Heart right ventricle (tissue), 16 donors: ENCODE data around the gene RMND5B. TPM values are rescaled to one million over a fixed set of nuclear protein-coding genes. Genes with fewer than 3 reads are reported as not detected.

ENCODE experiments used
- ATAC-seq, 8 donors: fragments of 200-7000 bp; cut with Tn5 transposase; one replicate each; pipeline ENCODE4 v1.9.1; 2020; ENCODE audit warnings: mild to moderate bottlenecking in 8 of 8, moderate library complexity in 8 of 8, moderate number of reproducible peaks in 1 of 8
- DNase-seq, 2 donors: peaks; one replicate each; pipeline ENCODE4 v3.0.0-alpha.2; 2020
- H3K27ac ChIP-seq, 10 donors: fragments of 200-600 bp; sonication (generic) in 2 of 10; one replicate each; pipeline versions ENCODE4 v1.5.0 to v1.8.0; 2020 to 2022; ENCODE audit warnings: mild to moderate bottlenecking in 3 of 10
- H3K27me3 ChIP-seq, 7 donors: fragments of 200-600 bp; one replicate each; pipeline ENCODE4 v1.8.0; 2021 to 2022; ENCODE audit warnings: mild to moderate bottlenecking in 2 of 7
- H3K36me3 ChIP-seq, 9 donors: fragments of 200-600 bp; sonication (generic) in 1 of 9; one replicate each; pipeline versions ENCODE4 v1.5.0 to v1.8.0; 2020 to 2022; ENCODE audit warnings: mild to moderate bottlenecking in 2 of 9
- H3K4me1 ChIP-seq, 9 donors: fragments of 200-600 bp; sonication (generic) in 1 of 9; one replicate each; pipeline versions ENCODE4 v1.5.0 to v1.8.0; 2020 to 2022; ENCODE audit warnings: mild to moderate bottlenecking in 4 of 9
- H3K4me3 ChIP-seq, 10 donors: fragments of 200-600 bp; sonication (generic) in 2 of 10; one replicate each; pipeline versions ENCODE4 v1.5.0 to v1.8.0; 2020 to 2022; ENCODE audit warnings: mild to moderate bottlenecking in 7 of 10, moderate library complexity in 2 of 10
- H3K9me3 ChIP-seq, 11 donors: fragments of 200-600 bp in 10 of 11; sonication (generic) in 2 of 11; one replicate each; pipeline versions ENCODE4 v1.5.0 to v1.8.0; 2013 to 2022; ENCODE audit warnings: mild to moderate bottlenecking in 2 of 11, control low read depth in 1 of 11, moderate library complexity in 1 of 11
- WGBS, 2 donors: extraction: QIAGEN DNeasy Blood & Tissue Kit; methylation state at CpG; one replicate each; pipeline ENCODE4 v1.1.7; 2013; ENCODE audit warnings: inconsistent platforms in 1 of 2; 5-methylcytosine and 5-hydroxymethylcytosine counted together
- intact Hi-C, 10 donors: fragments of 100-400 bp; cut with DNase I; formaldehyde crosslinking; loops; one replicate each; pipeline versions ENCODE4 v1.11.1 to v1.14.2; 2022
- polyA plus RNA-seq, 2 donors: library from polyadenylated mRNA; stranded (reverse); fragments of 200-250 nt; gene quantifications; one replicate each; pipeline ENCODE4 v1.2.3, GENCODE V29; 2013
- total RNA-seq, 10 donors: library from RNA; stranded (reverse); fragmentation: NEBNext Ultra II Directional in 3 of 10; extraction: Animal tissue kit (Norgen Biotek cat#: 25700) in 3 of 10; gene quantifications; one replicate each; pipeline versions ENCODE4 v1.2.1 to v1.2.4, GENCODE V29; 2021 to 2023
- TF ChIP-seq, protein P1 (sequence below), 9 donors: fragments of 200-600 bp; sonication (generic) in 2 of 9; IDR thresholded peaks; one replicate each; pipeline versions ENCODE4 v1.5.0 to v1.8.0; 2021 to 2022; ENCODE audit warnings: antibody characterized with exemption in 9 of 9, mild to moderate bottlenecking in 5 of 9, moderate library complexity in 1 of 9
- donor health status: Arrhythmogenic right ventricular cardiomyopathy.
- donor health status: ischemic (EF 13 %, LVEDD 7.1; RV severe dilation, severe dysfunction).
- donor health status: healthy with polysubstance abuse.
- donor health status: DM: no; HTN: yes; CAD: no.
- donor health status: DM: no; HTN: no; CAD: no.
- donor health status: ischemic (EF 25% LVEDD 6.9; RV normal size, moderate dysfunction).
- donor health status: ischemic (EF 25% LVEDD 5.7; RV mildly dilated, moderate dysfunction).
- donor health status: healthy.
- donor health status: DM: yes; HTN: yes; CAD: no.
- donor health status: Ischemic cardiomyopathy.
- donor health status: ischemic (EF 35%, LVEDD 5.7; RV mildly dilated, moderate dysfunction).
- donor health status: nonischemic (EF 11% LVEDD 7.7; RV severe dilation, severe dysfunction).
- donor health status: DM: yes; HTN: yes; CAD: no.
- donor health status: PGD.
- donor health status: ischemic (EF 29% LVEDD 5.4; RV normal size, mild dysfunction).
- donor health status: nonischemic (EF 23%, LVEDD 6.1; RV moderate dilation, normal function).

RMND5B gene
- total and polyA plus RNA-seq, 12 donors, result 29.1 to 38.5 (median 32.8) TPM

DNA sequence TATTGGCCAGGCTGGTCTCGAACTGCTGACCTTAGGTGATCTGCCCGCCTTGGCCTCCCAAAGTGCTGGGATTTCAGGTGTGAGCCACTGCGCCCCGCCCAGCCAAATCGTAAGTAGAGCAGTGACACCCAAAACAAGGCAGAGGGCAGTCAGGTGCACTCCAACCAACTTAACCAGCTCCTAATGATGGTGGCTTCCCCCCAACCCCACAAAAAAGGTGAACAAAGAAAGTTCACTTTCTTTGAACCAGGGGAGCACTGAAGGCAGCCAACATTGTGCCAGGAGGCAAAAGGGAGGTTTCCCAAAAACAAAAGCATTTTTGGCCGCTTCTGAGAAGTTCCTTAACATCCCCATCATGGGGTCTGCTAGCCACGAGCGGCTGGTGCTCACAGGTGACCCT, 46.8 kb downstream of the RMND5B start:
- 83 to 85% methylated on average over 8 of the region's 8 CpGs for WGBS, 2 donors
- ATAC-seq, result no peak
- Histone ChIP-seq H3K27ac (no peak overlapping the region), H3K27me3 (peaks cover 0 to 24% (median 0%) of the 10 kb centered on the region in 7 donors), H3K4me1 (peaks cover 0 to 10% (median 0%) of the 10 kb centered on the region in 9 donors), H3K4me3 (no peak overlapping the region), H3K9me3 (peaks cover 0 to 6% (median 0%) of the 10 kb centered on the region in 11 donors), H3K36me3 (no peaks in the 10 kb centered on the region)
- intact Hi-C loops, result no loop called here
- TF ChIP-seq, protein P1, sequence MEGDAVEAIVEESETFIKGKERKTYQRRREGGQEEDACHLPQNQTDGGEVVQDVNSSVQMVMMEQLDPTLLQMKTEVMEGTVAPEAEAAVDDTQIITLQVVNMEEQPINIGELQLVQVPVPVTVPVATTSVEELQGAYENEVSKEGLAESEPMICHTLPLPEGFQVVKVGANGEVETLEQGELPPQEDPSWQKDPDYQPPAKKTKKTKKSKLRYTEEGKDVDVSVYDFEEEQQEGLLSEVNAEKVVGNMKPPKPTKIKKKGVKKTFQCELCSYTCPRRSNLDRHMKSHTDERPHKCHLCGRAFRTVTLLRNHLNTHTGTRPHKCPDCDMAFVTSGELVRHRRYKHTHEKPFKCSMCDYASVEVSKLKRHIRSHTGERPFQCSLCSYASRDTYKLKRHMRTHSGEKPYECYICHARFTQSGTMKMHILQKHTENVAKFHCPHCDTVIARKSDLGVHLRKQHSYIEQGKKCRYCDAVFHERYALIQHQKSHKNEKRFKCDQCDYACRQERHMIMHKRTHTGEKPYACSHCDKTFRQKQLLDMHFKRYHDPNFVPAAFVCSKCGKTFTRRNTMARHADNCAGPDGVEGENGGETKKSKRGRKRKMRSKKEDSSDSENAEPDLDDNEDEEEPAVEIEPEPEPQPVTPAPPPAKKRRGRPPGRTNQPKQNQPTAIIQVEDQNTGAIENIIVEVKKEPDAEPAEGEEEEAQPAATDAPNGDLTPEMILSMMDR (IDR thresholded peaks at IDR 0.05), result no peak
- no peak for DNase-seq

DNA sequence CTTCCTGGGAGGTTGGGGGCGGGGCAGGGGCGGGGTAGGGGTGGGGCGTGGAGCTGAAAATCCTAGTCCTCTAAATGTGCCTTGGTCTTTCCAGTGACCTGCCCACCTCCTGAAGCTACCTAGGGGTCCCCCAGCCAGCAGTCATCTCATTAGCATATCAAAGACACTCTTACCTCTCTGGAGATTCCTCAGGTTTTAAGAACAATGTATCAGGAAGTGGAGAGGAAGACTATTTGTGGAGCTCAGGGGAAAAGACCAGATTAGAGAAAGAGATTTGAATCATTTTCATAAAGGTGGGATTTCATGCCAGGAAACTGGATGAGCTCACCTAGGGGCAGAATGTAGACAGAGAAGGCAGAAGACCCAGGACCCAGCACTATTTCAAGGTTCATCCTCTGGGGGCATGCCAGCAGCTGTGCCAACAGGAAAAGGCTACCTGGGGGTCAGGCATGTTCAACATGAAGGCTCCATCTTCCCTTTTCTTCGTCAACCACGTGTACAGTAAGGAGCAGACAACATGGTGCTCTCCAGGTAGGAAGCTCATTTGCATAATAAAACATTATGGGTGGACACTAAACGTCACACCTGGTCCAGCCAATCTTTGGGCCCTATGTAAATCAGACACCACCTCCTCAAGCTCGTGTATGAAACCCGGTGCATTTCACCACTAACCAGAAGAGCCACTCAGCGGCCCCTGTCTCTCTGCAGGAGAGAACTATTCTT, 49.5 kb downstream of the RMND5B start:
- Histone ChIP-seq H3K4me1 (peaks cover 0 to 12% (median 0%) of the 10 kb centered on the region in 9 donors), H3K27me3 (peaks cover 0 to 21% (median 0%) of the 10 kb centered on the region in 7 donors), H3K36me3 (no peaks in the 10 kb centered on the region), H3K9me3 (peaks cover 0 to 6% (median 0%) of the 10 kb centered on the region in 11 donors), H3K4me3 (no peak overlapping the region), H3K27ac (no peak overlapping the region)
- 26 to 30% methylated on average over 9 of the region's 9 CpGs for WGBS, 2 donors
- intact Hi-C loops, result no loop called here
- TF ChIP-seq, protein P1 (IDR thresholded peaks at IDR 0.05), result no peak
- no peak for ATAC-seq
- no peak for DNase-seq

- DNase-seq, result no peak
- Histone ChIP-seq H3K36me3 (no peaks in the 10 kb centered on the region), H3K27me3 (peaks cover 0 to 21% (median 0%) of the 10 kb centered on the region in 7 donors), H3K4me3 (no peak overlapping the region), H3K9me3 (peaks cover 0 to 6% (median 0%) of the 10 kb centered on the region in 11 donors), H3K4me1 (peaks cover 0 to 12% (median 0%) of the 10 kb centered on the region in 9 donors), H3K27ac (no peak overlapping the region)
- TF ChIP-seq, protein P1 (IDR thresholded peaks at IDR 0.05), result no peak
- intact Hi-C loops, result no loop called here
- ATAC-seq, result no peak
- 37 to 42% methylated on average over 4 of the region's 4 CpGs for WGBS, 2 donors
These were observed 51.5 kb downstream of the RMND5B start for GRCh38 chr5:178182158-178182876.

- 61 to 74% methylated on average over 6 of the region's 6 CpGs for WGBS, 2 donors
- DNase-seq, result no peak
- H3K36me3 ChIP-seq, result no peaks in the 10 kb centered on the region
- H3K27me3 ChIP-seq, result peaks cover 0 to 30% (median 0%) of the 10 kb centered on the region in 7 donors
- ATAC-seq, result no peak
- intact Hi-C loops, result no loop called here
- TF ChIP-seq, protein P1 (IDR thresholded peaks at IDR 0.05), result no peak
- no peaks in the 10 kb centered on the region for H3K9me3 ChIP-seq
- H3K4me1 ChIP-seq, result peaks cover 0 to 12% (median 0%) of the 10 kb centered on the region in 9 donors
- no peak overlapping the region for H3K27ac ChIP-seq
- no peak overlapping the region for H3K4me3 ChIP-seq
These were observed 55.6 kb downstream of the RMND5B start for GRCh38 chr5:178186427-178186826.
